Measurements from ENCODE around the gene ABHD2. TPM values are rescaled to one million over a fixed set of nuclear protein-coding genes. Genes with fewer than 3 reads are reported as not detected.

Gene ABHD2
- total RNA-seq, 1 experiment from 2014 or later, result 15.6 TPM

- H4K5ac ChIP-seq (ENCODE audit: insufficient read length, low read depth, low read length), result no peak overlapping the region
- no peaks in the 10 kb centered on the region for H3K79me2 ChIP-seq (ENCODE audit: insufficient read depth, low read length)
- no peaks in the 10 kb centered on the region for H3K79me1 ChIP-seq (ENCODE audit: insufficient read depth, low read depth, low read length, poor library complexity, severe bottlenecking)
- Mint-ChIP-seq H3K27ac (no peak overlapping the region), H3K4me1 (no peaks in the 10 kb centered on the region), H3K4me3 (no peak overlapping the region), H3K36me3 (ENCODE audit: insufficient read depth in 1 of 3, low read depth in 3 of 3) (peaks cover 8 to 11% (median 11%) of the 10 kb centered on the region in 3 experiments), H3K27me3 (ENCODE audit: low read depth) (peaks cover 2% of the 10 kb centered on the region), H3K9me3 (peaks cover 11 to 16% of the 10 kb centered on the region in 2 experiments)
- H3T11ph ChIP-seq (ENCODE audit: low read length), result no peak overlapping the region
- peaks cover 2% of the 10 kb centered on the region for H3K23me2 ChIP-seq (ENCODE audit: insufficient read length, low read depth, low read length, poor library complexity, severe bottlenecking)
- H2AFZ ChIP-seq (ENCODE audit: low read length), result no peak overlapping the region
- no peak overlapping the region for H2BK15ac ChIP-seq (ENCODE audit: low read depth, low read length)
- H3K56ac ChIP-seq (ENCODE audit: insufficient read length, low read depth, low read length), result no peak overlapping the region
- H4K91ac ChIP-seq (ENCODE audit: insufficient read length, low read depth, low read length), result no peak overlapping the region
- H2BK20ac ChIP-seq (ENCODE audit: low read depth, low read length, poor library complexity, severe bottlenecking), result no peak overlapping the region
- H3K23ac ChIP-seq (ENCODE audit: insufficient read length, low read depth, low read length), result no peak overlapping the region
- H3K9me3 ChIP-seq (ENCODE audit: control insufficient read depth, low read depth, low read length), result peaks cover 13% of the 10 kb centered on the region
- no peak overlapping the region for H2BK5ac ChIP-seq (ENCODE audit: insufficient read length, low read length)
- H2AK5ac ChIP-seq (ENCODE audit: insufficient read length, low read length), result no peak overlapping the region
- no peaks in the 10 kb centered on the region for H3K27me3 ChIP-seq (ENCODE audit: insufficient read depth, low read length)
- H3K27ac ChIP-seq (ENCODE audit: insufficient read length, low read depth, low read length), result no peak overlapping the region
- no peak for DNase-seq
- H2BK120ac ChIP-seq (ENCODE audit: low read depth, low read length, poor library complexity, severe bottlenecking), result no peak overlapping the region
- no peak overlapping the region for H3K18ac ChIP-seq (ENCODE audit: insufficient read length, low read depth, low read length)
- H4K20me1 ChIP-seq (ENCODE audit: control insufficient read depth, insufficient read depth, insufficient read length), result no peaks in the 10 kb centered on the region
- WGBS (ENCODE audit: extremely low coverage, insufficient read length, low lambda C conversion rate), result no CpG with 5 or more reads among the region's 3 CpGs
- no peak overlapping the region for H3K4me2 ChIP-seq (ENCODE audit: insufficient read depth, insufficient read length, low read length)
- H2BK12ac ChIP-seq (ENCODE audit: insufficient read length, low read depth, low read length), result no peak overlapping the region
- no peaks in the 10 kb centered on the region for H3K4me1 ChIP-seq (ENCODE audit: insufficient read depth, low read length)
- H4K8ac ChIP-seq (replicated peaks; ENCODE audit: insufficient read length, low read depth, low read length), result no peak overlapping the region
- TF ChIP-seq CTCF (conservative IDR thresholded peaks at IDR 0.05), result no peak
- H3K4ac ChIP-seq (ENCODE audit: low read depth, low read length), result no peak overlapping the region
- no peak overlapping the region for H3K14ac ChIP-seq (ENCODE audit: insufficient read depth, low read length)
- H3K9ac ChIP-seq (ENCODE audit: extremely low read depth, insufficient read length, low read length), result no peak overlapping the region
Measured at GRCh38 chr15:89072277-89072869, 15.9 kb upstream of the ABHD2 start.
